HCT116 (cell line): ENCODE measurements around the gene TM4SF4. TPM values are rescaled to one million over a fixed set of nuclear protein-coding genes. Genes with fewer than 3 reads are reported as not detected.

Experiments used
- ATAC-seq: fragments of 200-7000 bp; cut with Tn5 transposase; 2 replicates; pipeline ENCODE4 v1.9.1; 2020; ENCODE audit warnings: mild to moderate bottlenecking, moderate library complexity
- BruUV-seq: library from RNA; stranded (reverse); fragments of 400-500 nt; replicated peaks from 2 replicates; lab custom pipeline; 2021; lab: Mats Ljungman, UMichigan
- CTCF ChIA-PET: fragments of 300-600 bp; sonication (Branson Sonifier 250); formaldehyde crosslinking; loops from one replicate; lab custom pipeline; 2021; ENCODE audit warnings: antibody characterized with exemption; lab: Charles Lee
- POLR2A ChIA-PET: fragments of 300-600, 350-600 bp; sonication (Branson Sonifier 250); formaldehyde crosslinking; loops from one replicate; lab custom pipeline; 2021; ENCODE audit warnings: antibody characterized with exemption; lab: Charles Lee
- RAD21 ChIA-PET, 2 experiments: fragments of 300-600 bp; sonication (Branson Sonifier 250); formaldehyde crosslinking; loops; one replicate each; lab custom pipeline; 2023; ENCODE audit warnings: low total read pairs in 2 of 2; ENCODE audit not compliant: uncharacterized antibody in 2 of 2, unreplicated experiment in 2 of 2, low non-redundant PET in 1 of 2; lab: Charles Lee
- DNase-seq: peaks from one replicate; pipeline ENCODE4 v3.0.0-alpha.2; 2010; ENCODE audit warnings: low read depth, low spot score
- H2AFZ ChIP-seq: fragments of 200-600 bp; shearing (Covaris generic), sonication (generic); 2 replicates; pipeline ENCODE4 v1.6.1; 2017; ENCODE audit warnings: low read depth, mixed run types, mixed read lengths, antibody characterized with exemption, low read length; ENCODE audit not compliant: poor library complexity, severe bottlenecking
- H3K27ac ChIP-seq: 2 replicates; pipeline ENCODE4 v1.5.1; 2012; ENCODE audit warnings: low read depth, low read length
- H3K27me3 ChIP-seq: fragments of 200-600 bp; sonication (generic); 2 replicates; pipeline ENCODE4 v1.6.1; 2016; ENCODE audit warnings: mixed run types, low read length, mixed read lengths; ENCODE audit not compliant: insufficient read depth
- H3K36me3 ChIP-seq, 2 experiments: fragments of 200-500 bp in 1 of 2; fragments of 200-600 bp in 1 of 2; sonication (Bioruptor generic) in 1 of 2; sonication (generic) in 1 of 2; 2 replicates each; pipeline versions ENCODE4 v1.5.1 to v1.6.1; 2014 to 2016; ENCODE audit warnings: low read length in 2 of 2, inconsistent platforms in 1 of 2, mixed read lengths in 1 of 2, mixed run types in 1 of 2; ENCODE audit not compliant: insufficient read depth in 2 of 2, control insufficient read depth in 1 of 2
- H3K4me1 ChIP-seq, 2 experiments: fragments of 200-600 bp in 1 of 2; sonication (generic) in 1 of 2; 2 replicates each; pipeline versions ENCODE4 v1.5.1 to v1.6.1; 2012 to 2017; ENCODE audit warnings: low read length in 2 of 2, inconsistent platforms in 1 of 2, mild to moderate bottlenecking in 1 of 2, mixed read lengths in 1 of 2, mixed run types in 1 of 2, moderate library complexity in 1 of 2; ENCODE audit not compliant: insufficient read depth in 2 of 2, control insufficient read depth in 1 of 2
- H3K4me2 ChIP-seq: fragments of 200-600 bp; sonication (generic); 2 replicates; pipeline ENCODE4 v1.6.1; 2017; ENCODE audit warnings: mixed run types, low read length, mixed read lengths
- H3K4me3 ChIP-seq, 2 experiments: fragments of 200-600 bp in 1 of 2; sonication (generic) in 1 of 2; replicated peaks in 1 of 2; 2 replicates each; pipeline ENCODE4 v1.5.1; 2011 to 2016; ENCODE audit warnings: low read length in 2 of 2, control low read depth in 1 of 2, low read depth in 1 of 2, mild to moderate bottlenecking in 1 of 2, mixed read lengths in 1 of 2, mixed run types in 1 of 2
- H3K79me2 ChIP-seq: fragments of 200-600 bp; sonication (generic); 2 replicates; pipeline ENCODE4 v1.6.1; 2017; ENCODE audit warnings: mild to moderate bottlenecking, mixed run types, low read length, moderate library complexity, mixed read lengths; ENCODE audit not compliant: insufficient read depth
- H3K9ac ChIP-seq: fragments of 200-600 bp; sonication (generic); 2 replicates; pipeline ENCODE4 v1.6.1; 2016; ENCODE audit warnings: low read length, mixed read lengths
- H3K9me2 ChIP-seq: fragments of 200-600 bp; sonication (generic), shearing (Covaris generic); 2 replicates; pipeline ENCODE4 v1.6.1; 2017; ENCODE audit warnings: mixed run types, mild to moderate bottlenecking, moderate library complexity; ENCODE audit not compliant: insufficient read depth
- H3K9me3 ChIP-seq, 2 experiments: fragments of 200-500 bp in 1 of 2; fragments of 200-600 bp in 1 of 2; sonication (Bioruptor generic) in 1 of 2; sonication (generic) in 1 of 2; 2 replicates each; pipeline ENCODE4 v1.6.1; 2014 to 2017; ENCODE audit warnings: low read length in 2 of 2, mixed read lengths in 2 of 2, inconsistent platforms in 1 of 2, low read depth in 1 of 2, mild to moderate bottlenecking in 1 of 2, mixed run types in 1 of 2, moderate library complexity in 1 of 2; ENCODE audit not compliant: control insufficient read depth in 1 of 2, insufficient read depth in 1 of 2
- H4K20me1 ChIP-seq: fragments of 200-600 bp; sonication (generic), shearing (Covaris generic); 2 replicates; pipeline ENCODE4 v1.6.1; 2017; ENCODE audit warnings: mixed run types, mild to moderate bottlenecking, moderate library complexity; ENCODE audit not compliant: insufficient read depth
- CBX3 ChIP-seq: IDR thresholded peaks from 2 replicates; pipeline ENCODE4 v1.6.1; 2012; ENCODE audit warnings: low read depth
- ELF1 ChIP-seq: IDR thresholded peaks from 2 replicates; pipeline ENCODE4 v1.6.1; 2012; ENCODE audit warnings: low read depth, borderline replicate concordance
- MAX ChIP-seq: IDR thresholded peaks from 2 replicates; pipeline ENCODE4 v1.6.1; 2012
- SP1 ChIP-seq: IDR thresholded peaks from 2 replicates; pipeline ENCODE4 v1.6.1; 2012; ENCODE audit warnings: low read depth
- SRF ChIP-seq: IDR thresholded peaks from 2 replicates; pipeline ENCODE4 v1.6.1; 2012; ENCODE audit warnings: low read depth
- TCF7L2 ChIP-seq: IDR thresholded peaks from 2 replicates; pipeline ENCODE4 v1.7.0; 2011; ENCODE audit warnings: borderline replicate concordance, inconsistent platforms; ENCODE audit not compliant: insufficient read depth, insufficient read length; ENCODE audit errors: extremely low read depth
- intact Hi-C: fragments of 100-400 bp; cut with micrococcal nuclease; formaldehyde crosslinking; loops from 2 replicates; pipeline ENCODE4 v1.10.0; 2022
- total RNA-seq: library from RNA; stranded (reverse); gene quantifications from one replicate; pipeline ENCODE4 v1.2.1, GENCODE V29; 2021; ENCODE audit not compliant: unreplicated experiment

TM4SF4 gene
- total RNA-seq, 1 experiment from 2014 or later = 0.91 TPM

- ChIA-PET CTCF (interaction anchor here (1.3 kb wide), 1 partner anchor 248 kb away, joined by 3 read pairs; no protein-coding TSS in a partner anchor), POLR2A (no interaction called here), RAD21 (no interaction called here)
- H3K36me3 ChIP-seq = peaks cover 0 to 12% of the 10 kb centered on the region in 2 experiments; a peak in 2 of 4 replicates
- H3K4me3 ChIP-seq = no peak overlapping the region
- peaks cover 4% of the 10 kb centered on the region; the same call in 1 of the 2 replicates for H3K79me2 ChIP-seq
- H3K9me3 ChIP-seq = no peaks in the 10 kb centered on the region
- no peak overlapping the region for H2AFZ ChIP-seq
- intact Hi-C loops = no loop called here
- TF ChIP-seq SP1 (no peak), TCF7L2 (no peak), MAX (no peak)
- H3K9ac ChIP-seq = no peak overlapping the region
- no peaks in the 10 kb centered on the region for H3K27me3 ChIP-seq
- H3K4me2 ChIP-seq = no peak overlapping the region
- H4K20me1 ChIP-seq = no peaks in the 10 kb centered on the region
- DNase-seq (no peak), ATAC-seq (no peak)
- BruUV-seq = no TSS peak
- no peaks in the 10 kb centered on the region for H3K4me1 ChIP-seq
- no peak overlapping the region for H3K27ac ChIP-seq
- no peaks in the 10 kb centered on the region for H3K9me2 ChIP-seq
Observed at GRCh38 chr3:149523512-149524299, 49.2 kb downstream of the TM4SF4 start.

GRCh38 chr3:149527531-149528339, 53.2 kb downstream of the TM4SF4 start:
- no peak for DNase-seq

More at GRCh38 chr3:149527531-149528339, 53.2 kb downstream of the TM4SF4 start:
- no peak overlapping the region for H3K4me2 ChIP-seq
- peaks cover 0 to 4% of the 10 kb centered on the region in 2 experiments; a peak in 1 of 4 replicates for H3K4me1 ChIP-seq
- no peak for ATAC-seq
- ChIA-PET CTCF (no interaction called here), POLR2A (no interaction called here), RAD21 (no interaction called here)
- no peaks in the 10 kb centered on the region for H3K9me3 ChIP-seq
- peaks cover 15% of the 10 kb centered on the region for H3K79me2 ChIP-seq
- H4K20me1 ChIP-seq = no peaks in the 10 kb centered on the region; the same call in 1 of the 2 replicates
- H3K36me3 ChIP-seq = peaks cover 0 to 8% of the 10 kb centered on the region in 2 experiments; a peak in 2 of 4 replicates
- TF ChIP-seq CBX3 = no peak
- TF ChIP-seq SRF = no peak
- no peak for TF ChIP-seq MAX
- TF ChIP-seq ELF1 = no peak
- no peak overlapping the region for H3K9ac ChIP-seq
- intact Hi-C loops = no loop called here
- H3K27me3 ChIP-seq = no peaks in the 10 kb centered on the region
- no peak overlapping the region for H3K27ac ChIP-seq
- no peak overlapping the region for H2AFZ ChIP-seq
- H3K9me2 ChIP-seq = no peaks in the 10 kb centered on the region
- no peak overlapping the region for H3K4me3 ChIP-seq
- no TSS peak for BruUV-seq
